Astrocyte (in vitro differentiated cells and primary cell): ENCODE data around the gene HSD17B8. TPM values are rescaled to one million over a fixed set of nuclear protein-coding genes. Genes with fewer than 3 reads are reported as not detected.

Source experiments
- DNase-seq: peaks from one replicate; pipeline ENCODE4 v3.0.0-alpha.2; 2010; ENCODE audit warnings: low read depth
- FAIRE-seq: peaks from 2 replicates; lab custom pipeline; 2011; peaks lifted over from hg19 to GRCh38; lab: Jason Lieb, UNC
- H2AFZ ChIP-seq: 2 replicates; pipeline ENCODE4 v1.6.0; 2012; ENCODE audit warnings: low read depth, low read length, inconsistent platforms
- H3K27ac ChIP-seq: 2 replicates; pipeline ENCODE4 v1.5.1; 2011; ENCODE audit warnings: low read depth, low read length, inconsistent platforms
- H3K27me3 ChIP-seq: 2 replicates; pipeline ENCODE4 v1.6.0; 2011; ENCODE audit warnings: low read length, inconsistent platforms; ENCODE audit not compliant: insufficient read depth
- H3K36me3 ChIP-seq: 2 replicates; pipeline ENCODE4 v1.5.1; 2011; ENCODE audit warnings: low read length, inconsistent platforms; ENCODE audit not compliant: insufficient read depth
- H3K4me1 ChIP-seq: 2 replicates; pipeline ENCODE4 v1.5.1; 2011; ENCODE audit warnings: low read length, inconsistent platforms; ENCODE audit not compliant: insufficient read depth
- H3K4me2 ChIP-seq: 2 replicates; pipeline ENCODE4 v1.6.0; 2012; ENCODE audit warnings: low read length, inconsistent platforms
- H3K4me3 ChIP-seq: 2 replicates; pipeline ENCODE4 v1.5.1; 2011; ENCODE audit warnings: low read depth, mild to moderate bottlenecking, low read length, inconsistent platforms; ENCODE audit not compliant: insufficient read depth
- H3K79me2 ChIP-seq: 2 replicates; pipeline ENCODE4 v1.6.0; 2012; ENCODE audit warnings: mild to moderate bottlenecking, low read length, inconsistent platforms; ENCODE audit not compliant: insufficient read depth
- H3K9ac ChIP-seq: 2 replicates; pipeline ENCODE4 v1.6.0; 2012; ENCODE audit warnings: mild to moderate bottlenecking, low read length, inconsistent platforms
- H3K9me3 ChIP-seq: 2 replicates; pipeline ENCODE4 v1.5.1; 2012; ENCODE audit warnings: low read depth, mild to moderate bottlenecking, low read length, inconsistent platforms; ENCODE audit not compliant: insufficient read depth
- H4K20me1 ChIP-seq: 2 replicates; pipeline ENCODE4 v1.6.0; 2012; ENCODE audit warnings: low read length, inconsistent platforms; ENCODE audit not compliant: insufficient read depth
- H3K27ac Mint-ChIP-seq: one replicate; pipeline ENCODE4 v1.8.0; 2021; ENCODE audit warnings: mild to moderate bottlenecking, mixed read lengths; ENCODE audit not compliant: unreplicated experiment
- H3K27me3 Mint-ChIP-seq: one replicate; pipeline ENCODE4 v1.8.0; 2021; ENCODE audit warnings: low read depth, mixed read lengths; ENCODE audit not compliant: unreplicated experiment
- H3K36me3 Mint-ChIP-seq: one replicate; pipeline ENCODE4 v1.8.0; 2021; ENCODE audit warnings: low read depth, mixed read lengths; ENCODE audit not compliant: unreplicated experiment
- H3K4me1 Mint-ChIP-seq: one replicate; pipeline ENCODE4 v1.8.0; 2021; ENCODE audit warnings: low read depth, mixed read lengths; ENCODE audit not compliant: unreplicated experiment
- H3K4me3 Mint-ChIP-seq: one replicate; pipeline ENCODE4 v1.8.0; 2021; ENCODE audit warnings: mild to moderate bottlenecking, moderate library complexity, mixed read lengths; ENCODE audit not compliant: unreplicated experiment
- H3K9me3 Mint-ChIP-seq: one replicate; pipeline ENCODE4 v1.8.0; 2021; ENCODE audit warnings: mild to moderate bottlenecking, mixed read lengths; ENCODE audit not compliant: unreplicated experiment
- EZH2 ChIP-seq: IDR thresholded peaks from 2 replicates; pipeline ENCODE4 v1.6.1; 2012; ENCODE audit warnings: mild to moderate bottlenecking, low read length, inconsistent platforms; ENCODE audit not compliant: insufficient read depth
- total RNA-seq: library from RNA; stranded (reverse); gene quantifications from 2 replicates; pipeline ENCODE4 v1.2.1, GENCODE V29; 2021
- TF ChIP-seq, protein P1 (sequence below): IDR thresholded peaks from 2 replicates; pipeline ENCODE4 v1.5.1; 2011; ENCODE audit warnings: low read depth, mild to moderate bottlenecking, inconsistent platforms, low read length, moderate library complexity; ENCODE audit not compliant: insufficient read depth

HSD17B8 gene
- total RNA-seq, 1 donor from 2014 or later = 2.1 TPM

DNA sequence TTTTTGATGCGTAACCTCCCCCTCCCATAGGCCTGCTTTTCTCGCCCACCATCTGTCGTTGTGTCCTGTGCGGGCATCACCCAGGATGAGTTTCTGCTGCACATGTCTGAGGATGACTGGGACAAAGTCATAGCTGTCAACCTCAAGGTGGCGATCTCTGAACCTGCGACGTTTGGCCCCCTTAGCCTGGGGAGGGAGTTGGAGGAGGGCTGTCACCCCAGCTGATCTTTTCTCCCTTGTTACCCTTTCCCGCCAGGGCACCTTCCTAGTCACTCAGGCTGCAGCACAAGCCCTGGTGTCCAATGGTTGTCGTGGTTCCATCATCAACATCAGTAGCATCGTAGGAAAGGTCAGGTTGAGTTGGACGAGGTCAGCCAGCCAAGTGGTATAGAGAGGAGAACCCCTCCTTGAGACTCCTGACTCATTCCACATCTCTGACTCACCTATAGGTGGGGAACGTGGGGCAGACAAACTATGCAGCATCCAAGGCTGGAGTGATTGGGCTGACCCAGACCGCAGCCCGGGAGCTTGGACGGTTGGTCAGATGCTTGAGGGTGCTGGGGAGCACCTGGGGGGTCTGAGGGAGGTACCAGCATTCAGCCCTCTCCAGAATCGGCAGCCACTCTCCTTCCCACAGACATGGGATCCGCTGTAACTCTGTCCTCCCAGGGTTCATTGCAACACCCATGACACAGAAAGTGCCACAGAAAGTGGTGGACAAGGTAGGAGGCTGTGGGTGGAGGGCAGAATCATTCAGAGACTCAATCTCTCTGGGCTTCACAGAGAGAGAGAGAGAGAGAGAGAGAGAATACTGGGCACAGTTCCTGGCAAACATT, 954 bp downstream of the HSD17B8 start:
- Mint-ChIP-seq H3K36me3 (peaks cover 34% of the 10 kb centered on the region), H3K4me1 (peaks cover 47% of the 10 kb centered on the region)
- DNase-seq = peak; percentile 86

DNA sequence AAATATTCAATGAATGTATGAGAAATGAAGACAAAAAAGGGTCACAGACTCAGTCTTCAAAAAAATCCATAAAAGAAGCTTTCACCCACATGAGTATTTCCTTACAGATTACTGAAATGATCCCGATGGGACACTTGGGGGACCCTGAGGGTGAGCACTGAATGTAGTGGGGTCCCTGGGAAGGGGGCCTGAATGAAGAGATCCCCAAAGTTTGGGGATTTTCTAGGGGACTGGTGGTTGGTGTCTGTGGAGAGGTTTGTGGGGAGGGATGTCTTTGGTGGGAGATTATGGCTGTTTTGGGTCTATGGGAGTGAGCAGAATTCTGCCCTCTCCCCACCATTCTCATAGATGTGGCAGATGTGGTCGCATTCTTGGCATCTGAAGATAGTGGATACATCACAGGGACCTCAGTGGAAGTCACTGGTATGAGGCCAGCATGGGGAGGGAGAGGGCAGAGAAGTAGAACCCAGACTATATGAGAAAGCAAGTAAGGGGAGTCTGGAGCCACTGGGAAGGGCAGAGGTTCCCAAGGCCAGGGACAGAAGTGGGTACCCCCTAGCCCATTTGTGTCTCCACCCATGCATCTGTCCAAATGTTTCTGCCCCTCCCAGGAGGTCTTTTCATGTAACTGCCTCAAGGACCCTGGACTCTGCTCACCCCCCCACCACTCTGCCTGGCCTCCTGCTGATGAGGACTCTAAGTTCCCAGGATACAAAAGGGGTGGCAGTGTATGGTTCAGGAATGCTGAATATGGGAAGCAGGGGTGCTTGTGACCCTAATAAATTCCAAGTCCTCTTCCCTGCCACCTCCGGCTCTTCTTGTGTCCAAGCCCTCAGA, 1.8 kb downstream of the HSD17B8 start:
- H3K79me2 ChIP-seq = peaks cover 56% of the 10 kb centered on the region
- H3K36me3 ChIP-seq = peaks cover 39% of the 10 kb centered on the region
- peaks cover 44% of the 10 kb centered on the region for H4K20me1 ChIP-seq
- peak overlapping the region; percentile 96 for H3K4me2 ChIP-seq
- no peak overlapping the region for H2AFZ ChIP-seq
- peak overlapping the region; percentile 1 for H3K4me3 ChIP-seq
- no peaks in the 10 kb centered on the region for H3K9me3 ChIP-seq
- peaks cover 1% of the 10 kb centered on the region for H3K27me3 Mint-ChIP-seq
- H3K36me3 Mint-ChIP-seq = peaks cover 34% of the 10 kb centered on the region
- H3K9ac ChIP-seq = peak overlapping the region; percentile 99
- peaks cover 62% of the 10 kb centered on the region for H3K4me1 ChIP-seq
- DNase-seq = no peak
- FAIRE-seq = no peak
- H3K4me1 Mint-ChIP-seq = peaks cover 47% of the 10 kb centered on the region
- peak overlapping the region; percentile 96 for H3K27ac ChIP-seq
- H3K9me3 Mint-ChIP-seq = peaks cover 5% of the 10 kb centered on the region
- H3K4me3 Mint-ChIP-seq = peak overlapping the region; percentile 99
- no peaks in the 10 kb centered on the region for H3K27me3 ChIP-seq
- H3K27ac Mint-ChIP-seq = peak overlapping the region; percentile 97
- TF ChIP-seq, protein P1, sequence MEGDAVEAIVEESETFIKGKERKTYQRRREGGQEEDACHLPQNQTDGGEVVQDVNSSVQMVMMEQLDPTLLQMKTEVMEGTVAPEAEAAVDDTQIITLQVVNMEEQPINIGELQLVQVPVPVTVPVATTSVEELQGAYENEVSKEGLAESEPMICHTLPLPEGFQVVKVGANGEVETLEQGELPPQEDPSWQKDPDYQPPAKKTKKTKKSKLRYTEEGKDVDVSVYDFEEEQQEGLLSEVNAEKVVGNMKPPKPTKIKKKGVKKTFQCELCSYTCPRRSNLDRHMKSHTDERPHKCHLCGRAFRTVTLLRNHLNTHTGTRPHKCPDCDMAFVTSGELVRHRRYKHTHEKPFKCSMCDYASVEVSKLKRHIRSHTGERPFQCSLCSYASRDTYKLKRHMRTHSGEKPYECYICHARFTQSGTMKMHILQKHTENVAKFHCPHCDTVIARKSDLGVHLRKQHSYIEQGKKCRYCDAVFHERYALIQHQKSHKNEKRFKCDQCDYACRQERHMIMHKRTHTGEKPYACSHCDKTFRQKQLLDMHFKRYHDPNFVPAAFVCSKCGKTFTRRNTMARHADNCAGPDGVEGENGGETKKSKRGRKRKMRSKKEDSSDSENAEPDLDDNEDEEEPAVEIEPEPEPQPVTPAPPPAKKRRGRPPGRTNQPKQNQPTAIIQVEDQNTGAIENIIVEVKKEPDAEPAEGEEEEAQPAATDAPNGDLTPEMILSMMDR = no peak
- no peak for TF ChIP-seq EZH2

More for the DNA sequence above, 954 bp downstream of the HSD17B8 start:
- H3K9me3 Mint-ChIP-seq = peaks cover 5% of the 10 kb centered on the region
- H2AFZ ChIP-seq = no peak overlapping the region
- H3K9ac ChIP-seq = peak overlapping the region; percentile 99
- no peaks in the 10 kb centered on the region for H3K9me3 ChIP-seq
- TF ChIP-seq, protein P1 = no peak
- TF ChIP-seq EZH2 = no peak
- no peaks in the 10 kb centered on the region for H3K27me3 ChIP-seq
- H3K27ac ChIP-seq = peak overlapping the region; percentile 96
- H3K27me3 Mint-ChIP-seq = no peaks in the 10 kb centered on the region
- peak overlapping the region; percentile 97 for H3K27ac Mint-ChIP-seq
- peak overlapping the region; percentile 96 for H3K4me2 ChIP-seq
- peak overlapping the region; percentile 61 for H3K4me3 ChIP-seq
- peaks cover 64% of the 10 kb centered on the region for H3K79me2 ChIP-seq
- peaks cover 62% of the 10 kb centered on the region for H3K4me1 ChIP-seq
- H3K4me3 Mint-ChIP-seq = peak overlapping the region; percentile 99
- FAIRE-seq = no peak
- peaks cover 44% of the 10 kb centered on the region for H4K20me1 ChIP-seq
- peaks cover 33% of the 10 kb centered on the region for H3K36me3 ChIP-seq
